ENCODE data around the gene SLC35E4.
"Not testable (repeated sequence)": the region's sequence is repeated elsewhere in the genome, so short reads cannot be mapped to it uniquely, and the experiment has no call there.

The SLC35E4 gene

GRCh38 chr22:30671071-30671470 lies 35.5 kb downstream of the SLC35E4 start:
- in situ Hi-C loops (cut with HindIII; ENCODE audit: low sequenced_read_pairs), result no loop called here
- DNase-seq (ENCODE audit: low read depth), result no peak
- H3K4me3 ChIP-seq (ENCODE audit: low read depth, low read length), result no peak overlapping the region
- TF ChIP-seq CTCF (IDR thresholded peaks at IDR 0.05; ENCODE audit: low read depth, low read length, missing control alignments), result no peak

GRCh38 chr22:30673136-30673535 lies 37.6 kb downstream of the SLC35E4 start:
- TF ChIP-seq CTCF (IDR thresholded peaks at IDR 0.05; ENCODE audit: low read depth, low read length, missing control alignments), result no peak
- no peak overlapping the region for H3K4me3 ChIP-seq (ENCODE audit: low read depth, low read length)
- in situ Hi-C loops (cut with HindIII; ENCODE audit: low sequenced_read_pairs), result no loop called here
- no peak for DNase-seq (ENCODE audit: low read depth)

- DNase-seq (ENCODE audit: low read depth), result no peak
- H3K4me3 ChIP-seq (ENCODE audit: low read depth, low read length), result no peak overlapping the region
- in situ Hi-C loops (cut with HindIII; ENCODE audit: low sequenced_read_pairs), result no loop called here
- TF ChIP-seq CTCF (IDR thresholded peaks at IDR 0.05; ENCODE audit: low read depth, low read length, missing control alignments), result no peak
Measured at GRCh38 chr22:30674482-30674881, 38.9 kb downstream of the SLC35E4 start.

DNA sequence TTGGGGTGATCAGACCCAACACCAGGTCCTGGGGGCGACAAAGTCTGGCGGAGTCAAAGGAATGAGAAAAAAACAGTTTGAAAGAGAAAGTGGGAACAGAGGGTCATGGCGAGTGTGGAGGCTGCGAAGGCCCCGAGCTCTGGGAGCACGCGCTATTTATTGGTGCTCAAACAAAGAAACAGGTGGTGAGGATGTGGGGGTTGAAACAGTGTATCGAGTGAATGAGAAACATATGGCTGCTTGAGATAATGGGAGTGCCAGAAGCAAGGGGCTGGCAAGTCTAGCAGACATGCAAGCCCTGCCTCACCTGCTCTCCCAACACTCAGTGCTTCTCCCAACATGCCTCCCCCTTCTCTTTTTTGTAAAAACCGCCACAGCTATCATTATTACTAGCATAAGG lies 39.9 kb downstream of the SLC35E4 start:
- in situ Hi-C loops (cut with HindIII; ENCODE audit: low sequenced_read_pairs), result no loop called here
- H3K4me3 ChIP-seq (ENCODE audit: low read depth, low read length), result no peak overlapping the region
- TF ChIP-seq CTCF (IDR thresholded peaks at IDR 0.05; ENCODE audit: low read depth, low read length, missing control alignments), result no peak
- DNase-seq (ENCODE audit: low read depth), result no peak

DNA sequence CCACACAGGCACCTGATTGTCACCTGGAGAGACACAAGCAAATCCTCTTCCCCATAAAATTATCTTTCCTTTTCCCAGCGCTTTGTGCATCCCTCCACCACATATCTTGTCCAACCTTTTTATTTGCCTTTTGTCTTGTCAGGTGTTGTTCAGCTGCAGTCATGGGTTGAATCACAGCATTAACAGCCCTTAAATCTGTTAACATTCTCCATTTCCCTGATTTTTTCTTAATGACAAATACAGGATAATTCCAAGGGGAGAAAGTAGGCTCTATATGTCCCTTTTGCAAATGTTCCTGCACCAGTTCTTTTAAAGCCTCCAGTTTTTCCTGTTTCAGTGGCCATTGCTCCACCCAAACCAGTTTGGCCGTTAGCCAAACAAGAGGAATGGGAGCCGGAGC lies 41.0 kb downstream of the SLC35E4 start:
- H3K4me3 ChIP-seq (ENCODE audit: low read depth, low read length); in situ Hi-C loops (cut with HindIII; ENCODE audit: low sequenced_read_pairs); DNase-seq (ENCODE audit: low read depth): not testable (repeated sequence)

GRCh38 chr22:30679895-30680690 lies 44.5 kb downstream of the SLC35E4 start:
- H3K4me3 ChIP-seq (ENCODE audit: low read depth, low read length); DNase-seq (ENCODE audit: low read depth); in situ Hi-C loops (cut with HindIII; ENCODE audit: low sequenced_read_pairs): not testable (repeated sequence)

DNA sequence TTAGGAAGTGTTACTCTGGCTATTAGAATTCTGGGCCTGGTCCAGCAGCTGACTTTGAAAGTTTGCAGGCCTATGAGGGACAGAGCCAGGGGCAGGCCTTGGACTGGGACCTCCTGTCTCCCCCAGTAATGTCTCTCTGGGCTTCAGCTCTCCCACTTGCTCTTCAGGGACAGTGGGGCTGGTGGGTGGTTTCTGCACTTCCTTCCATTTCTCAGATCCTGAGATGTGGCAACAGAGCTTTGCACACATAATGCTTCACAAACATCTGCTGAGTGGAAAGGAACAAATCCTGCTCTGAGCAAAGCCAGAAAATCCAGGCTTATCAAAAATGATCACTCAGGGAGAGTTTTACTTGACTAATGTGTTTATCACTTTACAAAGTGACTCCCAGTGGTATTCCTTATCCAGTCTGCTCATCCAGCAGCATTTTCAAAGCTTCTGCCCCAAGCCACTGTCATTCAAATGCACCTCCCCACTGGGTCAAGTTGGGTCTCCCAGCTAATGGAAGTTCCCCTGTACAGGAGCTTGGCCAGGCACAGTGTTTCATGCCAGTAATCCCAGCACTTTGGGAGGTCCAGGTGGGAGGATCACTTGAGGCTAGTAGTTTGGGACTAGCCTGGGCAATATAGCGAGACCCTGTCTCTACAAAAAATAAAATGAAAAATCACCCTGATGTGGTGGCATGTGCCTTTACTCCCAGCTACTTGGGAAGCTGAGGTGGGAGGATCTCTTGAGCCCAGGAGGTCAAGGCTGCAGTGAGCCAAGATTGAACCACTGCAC lies 45.6 kb downstream of the SLC35E4 start:
- TF ChIP-seq CTCF (IDR thresholded peaks at IDR 0.05; ENCODE audit: low read depth, low read length, missing control alignments), result no peak
- H3K4me3 ChIP-seq (ENCODE audit: low read depth, low read length), result no peak overlapping the region
- DNase-seq (ENCODE audit: low read depth), result no peak
- in situ Hi-C loops (cut with HindIII; ENCODE audit: low sequenced_read_pairs), result no loop called here
